IPS-20b (cell line): ENCODE results near the gene MAP1LC3B.

ENCODE experiments used
- H3K27ac ChIP-seq: one replicate; pipeline ENCODE4 v1.5.1; 2013; ENCODE audit warnings: low read length
- H3K27me3 ChIP-seq: 2 replicates; pipeline ENCODE4 v1.6.1; 2013; ENCODE audit warnings: mild to moderate bottlenecking, low read length, inconsistent platforms; ENCODE audit not compliant: insufficient read depth
- H3K36me3 ChIP-seq: 2 replicates; pipeline ENCODE4 v1.6.1; 2013; ENCODE audit warnings: low read depth, mild to moderate bottlenecking, inconsistent platforms, low read length, moderate library complexity; ENCODE audit not compliant: insufficient read depth
- H3K4me1 ChIP-seq: 2 replicates; pipeline ENCODE4 v1.6.1; 2013; ENCODE audit warnings: mild to moderate bottlenecking, control low read depth, inconsistent platforms, low read length, moderate library complexity; ENCODE audit not compliant: insufficient read depth
- H3K4me3 ChIP-seq: 2 replicates; pipeline ENCODE4 v1.5.1; 2013; ENCODE audit warnings: mild to moderate bottlenecking, low read length, inconsistent platforms
- H3K9ac ChIP-seq: 2 replicates; pipeline ENCODE4 v1.6.1; 2013; ENCODE audit warnings: low read depth, mild to moderate bottlenecking, inconsistent platforms, low read length, moderate library complexity
- H3K9me3 ChIP-seq: 2 replicates; pipeline ENCODE4 v1.6.1; 2013; ENCODE audit warnings: mild to moderate bottlenecking, low read depth, low read length, inconsistent platforms; ENCODE audit not compliant: insufficient read depth

MAP1LC3B gene

DNA sequence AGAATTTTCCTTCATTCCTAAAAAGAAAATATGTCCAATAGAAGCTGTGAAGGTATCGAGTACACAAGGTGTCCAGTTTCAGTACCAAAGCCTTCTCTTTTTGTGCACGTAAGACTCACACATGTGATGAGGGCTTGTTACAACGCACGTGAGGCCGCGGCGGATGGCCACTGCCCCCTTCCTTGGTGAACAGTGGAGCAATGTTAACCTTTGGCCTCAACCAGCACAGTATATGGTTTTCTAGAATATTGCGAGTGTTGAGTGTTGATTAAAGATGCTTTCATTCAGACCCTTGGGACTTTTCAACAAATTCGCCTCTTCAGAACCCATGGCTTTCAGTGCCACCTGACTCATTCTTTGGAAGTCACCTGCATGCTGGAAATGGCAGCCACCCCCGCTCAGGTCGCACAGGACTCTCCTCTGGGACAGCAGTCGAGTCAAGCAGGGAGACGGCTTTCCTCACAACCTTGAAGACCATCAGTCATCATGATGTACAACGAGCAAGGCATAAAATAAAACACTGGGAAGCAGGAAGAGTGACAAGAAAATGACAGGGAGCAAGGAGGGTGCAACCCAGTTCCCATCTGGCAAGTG lies 14.5 kb downstream of the MAP1LC3B start:
- Histone ChIP-seq H3K4me3 (no peak overlapping the region), H3K36me3 (peaks cover 81% of the 10 kb centered on the region), H3K27me3 (no peaks in the 10 kb centered on the region), H3K27ac (no peak overlapping the region), H3K9me3 (no peaks in the 10 kb centered on the region), H3K4me1 (no peaks in the 10 kb centered on the region), H3K9ac (no peak overlapping the region)

GRCh38 chr16:87407511-87408112 lies 15.5 kb downstream of the MAP1LC3B start:
- Histone ChIP-seq H3K9me3 (no peaks in the 10 kb centered on the region), H3K27me3 (no peaks in the 10 kb centered on the region), H3K4me1 (no peaks in the 10 kb centered on the region), H3K27ac (no peak overlapping the region), H3K4me3 (no peak overlapping the region), H3K9ac (no peak overlapping the region), H3K36me3 (peaks cover 86% of the 10 kb centered on the region)

DNA sequence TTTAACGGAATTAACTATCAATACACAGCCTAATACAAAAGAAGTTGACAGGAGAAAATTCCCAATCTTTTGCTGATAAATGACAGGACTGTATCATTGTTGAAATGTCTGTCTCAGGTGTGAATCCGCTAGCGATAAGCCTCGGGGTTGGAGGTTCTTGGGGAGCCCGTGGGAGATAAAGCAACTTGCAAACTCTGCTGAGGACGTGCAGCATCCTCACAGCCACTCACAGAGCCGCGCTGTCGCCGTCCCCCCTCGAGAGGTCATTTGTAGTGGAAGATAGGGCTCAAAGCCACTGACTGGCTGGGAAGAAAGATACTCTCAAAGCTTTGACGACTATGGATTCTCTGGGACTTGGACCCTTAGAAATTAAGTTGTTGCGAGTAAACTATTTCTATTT lies 17.0 kb downstream of the MAP1LC3B start:
- Histone ChIP-seq H3K27ac (no peak overlapping the region), H3K4me1 (no peaks in the 10 kb centered on the region), H3K36me3 (peaks cover 86% of the 10 kb centered on the region), H3K9me3 (no peaks in the 10 kb centered on the region), H3K4me3 (no peak overlapping the region), H3K9ac (no peak overlapping the region), H3K27me3 (no peaks in the 10 kb centered on the region)

DNA sequence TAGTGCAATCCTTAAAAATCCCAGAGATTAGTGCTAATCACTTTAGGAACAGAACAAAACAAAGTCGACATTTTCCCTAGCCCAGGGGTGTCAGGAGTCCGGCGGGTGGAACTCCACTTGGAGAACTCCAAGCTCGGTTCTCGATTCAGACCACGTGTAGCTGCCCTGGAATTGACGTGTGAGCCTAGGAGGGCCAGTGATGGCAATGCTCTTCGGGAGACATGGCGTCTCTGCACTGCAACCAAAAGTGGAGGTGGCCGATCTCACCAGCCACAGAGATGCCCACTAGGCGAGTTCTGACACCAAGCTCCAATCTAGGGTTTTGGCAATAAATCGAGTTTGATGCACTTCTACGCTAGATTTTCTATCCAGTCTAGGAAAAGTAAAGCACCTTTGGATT lies 17.6 kb downstream of the MAP1LC3B start:
- H3K4me3 ChIP-seq: no peak overlapping the region
- H3K9ac ChIP-seq: no peak overlapping the region
- H3K4me1 ChIP-seq: no peaks in the 10 kb centered on the region
- no peaks in the 10 kb centered on the region for H3K27me3 ChIP-seq
- peaks cover 80% of the 10 kb centered on the region for H3K36me3 ChIP-seq
- no peak overlapping the region for H3K27ac ChIP-seq
- no peaks in the 10 kb centered on the region for H3K9me3 ChIP-seq

DNA sequence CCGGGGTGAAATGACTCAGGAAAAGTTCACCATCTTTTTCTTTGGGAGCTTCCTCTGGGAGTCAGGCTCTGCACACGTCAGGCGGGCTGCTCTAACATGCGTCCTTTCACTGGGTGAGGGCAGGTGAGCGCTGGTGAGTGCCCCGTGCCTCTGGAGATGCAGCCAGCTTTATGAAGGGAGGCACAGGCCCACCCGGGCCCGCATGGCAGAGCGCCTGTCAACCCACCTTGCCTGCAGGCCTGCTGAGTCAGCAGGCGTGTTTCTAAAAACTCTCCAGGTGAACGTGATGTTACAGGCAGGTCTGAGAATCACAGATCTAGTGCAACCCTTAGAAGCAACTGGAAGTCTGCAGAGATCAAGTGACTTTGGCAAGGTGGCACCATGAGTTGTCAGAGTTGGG lies 18.4 kb downstream of the MAP1LC3B start:
- H3K4me3 ChIP-seq: no peak overlapping the region
- no peak overlapping the region for H3K9ac ChIP-seq
- H3K36me3 ChIP-seq: peaks cover 79% of the 10 kb centered on the region
- no peaks in the 10 kb centered on the region for H3K4me1 ChIP-seq
- no peak overlapping the region for H3K27ac ChIP-seq
- no peaks in the 10 kb centered on the region for H3K9me3 ChIP-seq
- H3K27me3 ChIP-seq: no peaks in the 10 kb centered on the region

DNA sequence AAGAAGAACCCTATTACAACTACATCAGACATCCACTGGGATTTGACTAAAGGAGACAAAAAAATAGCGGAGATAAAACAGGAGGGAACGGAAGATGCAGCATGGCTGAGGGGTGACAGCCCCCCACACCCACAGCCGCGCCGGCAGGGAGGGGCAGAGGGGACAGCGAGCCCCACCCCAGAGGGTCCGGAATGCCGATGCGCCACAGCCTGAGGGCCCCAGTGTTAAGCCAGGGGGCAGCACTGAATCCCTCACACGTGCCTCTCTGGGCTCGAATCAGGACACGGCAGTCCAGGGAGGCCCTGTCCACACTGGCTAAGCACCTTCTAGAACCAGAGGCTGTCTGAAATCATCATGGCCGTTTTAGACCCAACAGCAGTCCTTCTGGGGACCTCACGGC lies 18.8 kb downstream of the MAP1LC3B start:
- Histone ChIP-seq H3K27ac (no peak overlapping the region), H3K27me3 (no peaks in the 10 kb centered on the region), H3K36me3 (peaks cover 81% of the 10 kb centered on the region), H3K9me3 (no peaks in the 10 kb centered on the region), H3K4me3 (no peak overlapping the region), H3K4me1 (no peaks in the 10 kb centered on the region), H3K9ac (no peak overlapping the region)

DNA sequence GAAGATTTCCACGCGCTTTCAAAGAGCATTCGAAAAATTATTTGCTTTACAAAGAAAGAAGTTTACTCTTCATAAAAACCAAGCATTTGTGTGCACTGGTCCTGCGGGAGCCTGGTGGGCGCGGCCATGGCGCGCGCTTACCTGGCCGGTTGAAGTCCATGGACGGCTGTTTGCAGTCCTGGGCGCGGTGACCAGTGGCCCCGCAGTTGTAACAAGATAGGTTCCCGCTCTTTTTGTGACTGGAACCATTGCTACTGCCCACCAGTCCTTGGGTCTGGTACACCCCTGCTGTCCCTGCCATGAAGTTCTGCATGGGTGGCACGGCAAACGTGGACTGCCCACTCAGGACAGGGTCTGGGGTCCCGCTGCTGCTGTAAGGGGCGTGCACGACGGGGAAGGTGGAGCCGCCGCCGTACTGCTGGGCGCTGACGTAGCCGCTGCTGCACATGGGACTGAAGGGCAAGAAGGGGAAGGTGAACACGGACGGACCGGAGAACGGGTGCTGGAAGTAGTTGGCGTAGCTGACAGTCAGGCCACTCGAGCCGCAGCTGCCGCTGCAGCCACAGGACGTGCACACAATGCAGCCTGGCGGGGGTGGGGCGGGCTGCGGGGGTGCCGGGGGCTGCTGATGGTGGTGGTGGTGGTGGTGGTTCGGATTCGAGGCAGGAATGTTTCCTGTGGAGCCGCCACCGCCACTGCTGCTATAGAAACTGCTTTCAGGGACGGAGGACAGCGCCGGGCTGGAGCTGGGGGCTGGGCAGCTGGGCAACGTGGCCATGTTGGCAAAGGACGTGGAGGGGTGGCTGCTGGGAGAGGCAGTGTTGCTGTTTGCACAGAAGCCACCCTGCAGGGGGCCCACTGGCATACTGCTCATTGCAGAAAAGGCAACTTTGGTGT lies 19.5 kb downstream of the MAP1LC3B start:
- Histone ChIP-seq H3K4me3 (no peak overlapping the region), H3K27ac (no peak overlapping the region), H3K4me1 (no peaks in the 10 kb centered on the region), H3K9me3 (no peaks in the 10 kb centered on the region), H3K9ac (no peak overlapping the region), H3K27me3 (no peaks in the 10 kb centered on the region), H3K36me3 (peaks cover 84% of the 10 kb centered on the region)

- no peaks in the 10 kb centered on the region for H3K27me3 ChIP-seq
- H3K27ac ChIP-seq: no peak overlapping the region
- no peaks in the 10 kb centered on the region for H3K4me1 ChIP-seq
- no peak overlapping the region for H3K4me3 ChIP-seq
- H3K36me3 ChIP-seq: peaks cover 84% of the 10 kb centered on the region
- H3K9me3 ChIP-seq: no peaks in the 10 kb centered on the region
- H3K9ac ChIP-seq: no peak overlapping the region
Observed at GRCh38 chr16:87412371-87412995, 20.3 kb downstream of the MAP1LC3B start.

DNA sequence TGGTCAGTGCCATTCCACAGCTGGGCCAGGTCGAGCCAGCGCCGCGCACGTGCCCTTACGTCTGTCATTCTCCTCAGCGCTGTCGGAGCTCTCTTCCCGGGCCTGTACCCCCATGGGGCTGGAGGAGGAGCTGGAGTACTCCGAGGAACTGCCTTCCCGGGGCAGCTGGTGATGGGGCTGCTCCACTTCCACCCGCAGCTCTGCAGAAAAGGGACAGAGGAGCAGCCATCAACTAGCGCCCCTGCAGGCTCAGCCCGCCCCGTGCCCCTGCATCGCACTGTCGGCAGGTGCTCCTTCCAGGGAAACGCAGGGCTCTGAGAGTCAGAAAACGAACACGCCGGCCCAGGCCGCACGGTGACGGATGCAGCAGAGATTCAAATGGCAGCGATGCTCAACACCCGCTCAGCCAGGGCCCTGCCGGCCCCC lies 20.9 kb downstream of the MAP1LC3B start:
- no peaks in the 10 kb centered on the region for H3K4me1 ChIP-seq
- no peaks in the 10 kb centered on the region for H3K27me3 ChIP-seq
- peaks cover 84% of the 10 kb centered on the region for H3K36me3 ChIP-seq
- H3K9me3 ChIP-seq: no peaks in the 10 kb centered on the region
- no peak overlapping the region for H3K4me3 ChIP-seq
- no peak overlapping the region for H3K9ac ChIP-seq
- H3K27ac ChIP-seq: no peak overlapping the region

GRCh38 chr16:87414251-87414680 lies 22.1 kb downstream of the MAP1LC3B start:
- no peaks in the 10 kb centered on the region for H3K9me3 ChIP-seq
- no peak overlapping the region for H3K4me3 ChIP-seq
- H3K9ac ChIP-seq: no peak overlapping the region
- no peak overlapping the region for H3K27ac ChIP-seq
- no peaks in the 10 kb centered on the region for H3K27me3 ChIP-seq
- no peaks in the 10 kb centered on the region for H3K4me1 ChIP-seq
- peaks cover 79% of the 10 kb centered on the region for H3K36me3 ChIP-seq

GRCh38 chr16:87415441-87415840 lies 23.3 kb downstream of the MAP1LC3B start:
- no peak overlapping the region for H3K9ac ChIP-seq
- H3K27me3 ChIP-seq: no peaks in the 10 kb centered on the region
- no peaks in the 10 kb centered on the region for H3K4me1 ChIP-seq
- no peaks in the 10 kb centered on the region for H3K9me3 ChIP-seq
- peaks cover 78% of the 10 kb centered on the region for H3K36me3 ChIP-seq
- H3K4me3 ChIP-seq: no peak overlapping the region
- no peak overlapping the region for H3K27ac ChIP-seq
